ENCODE data around the gene TNKS1BP1. TPM values are rescaled to one million over a fixed set of nuclear protein-coding genes. Genes with fewer than 3 reads are reported as not detected.

TNKS1BP1 gene
- total RNA-seq = 46.7 and 50.9 TPM in 2 replicates

GRCh38 chr11:57324886-57325734 is at the start of gene TNKS1BP1:
Gene TNKS1BP1 (minus strand): TSS chr11:57324952. CDS start chr11:57321885, 3,067 bp downstream.

GRCh38 chr11:57338142-57338541 is 13.4 kb upstream of the TNKS1BP1 start, which contains the start of gene P2RX3:
Gene P2RX3 (plus strand): TSS chr11:57338352. CDS start chr11:57338551, 199 bp downstream.

GRCh38 chr11:57335343-57336110 is 10.8 kb upstream of the TNKS1BP1 start, which contains the start of gene SSRP1:
Gene SSRP1 (minus strand): TSS chr11:57335892. CDS start chr11:57335121, 771 bp downstream.

Other genes with a start within 250 kb of the TNKS1BP1 start
- gene LRRC55, start 143.0 kb downstream of the TNKS1BP1 start, total RNA-seq = not detected in 2 replicates
- 0.13 TPM in 1 of 2 replicates, not detected in the other for gene APLNR, start 87.7 kb downstream of the TNKS1BP1 start, total RNA-seq
- 123 and 143 TPM in 2 replicates for gene SSRP1, start 10.9 kb upstream of the TNKS1BP1 start, total RNA-seq
- not detected in 2 replicates for gene P2RX3, start 13.4 kb upstream of the TNKS1BP1 start, total RNA-seq
- gene PRG3, start 56.2 kb upstream of the TNKS1BP1 start, total RNA-seq = not detected in 2 replicates
- gene PRG2, start 65.7 kb upstream of the TNKS1BP1 start, total RNA-seq = 0.07 and 0.13 TPM in 2 replicates
- 120 and 156 TPM in 2 replicates for gene SLC43A3, start 102.2 kb upstream of the TNKS1BP1 start, total RNA-seq
- 0.22 and 0.27 TPM in 2 replicates for gene RTN4RL2, start 135.6 kb upstream of the TNKS1BP1 start, total RNA-seq
- 10.4 and 15.4 TPM in 2 replicates for gene SLC43A1, start 190.8 kb upstream of the TNKS1BP1 start, total RNA-seq
- gene TIMM10, start 205.8 kb upstream of the TNKS1BP1 start, total RNA-seq = 48.7 and 66.3 TPM in 2 replicates
- gene SMTNL1, start 212.6 kb upstream of the TNKS1BP1 start, total RNA-seq = not detected in 2 replicates
- gene UBE2L6, start 242.7 kb upstream of the TNKS1BP1 start, total RNA-seq = 15.6 and 18.7 TPM in 2 replicates

All from thoracic aorta endothelial cell (primary cell).